ENCODE data around the gene KDM5A. TPM values are rescaled to one million over a fixed set of nuclear protein-coding genes. Genes with fewer than 3 reads are reported as not detected.
A peak's percentile ranks its signal among the peaks of the same experiment; 100 is the strongest.

The KDM5A gene
- total RNA-seq, 1 donor from 2014 or later, result 32.5 TPM

GRCh38 chr12:331287-331686 is 57.8 kb downstream of the KDM5A start:
- TF ChIP-seq CTCF (conservative IDR thresholded peaks at IDR 0.05; ENCODE audit: low read depth, low read length), result no peak
- DNase-seq (ENCODE audit: low read depth), result no peak
- no peak overlapping the region for H3K4me3 ChIP-seq (ENCODE audit: low read depth, low read length)

GRCh38 chr12:325906-326305 is 63.2 kb downstream of the KDM5A start:
- no peak overlapping the region for H3K4me3 ChIP-seq (ENCODE audit: low read depth, low read length)
- no peak for DNase-seq (ENCODE audit: low read depth)
- no peak for TF ChIP-seq CTCF (conservative IDR thresholded peaks at IDR 0.05; ENCODE audit: low read depth, low read length)

DNA sequence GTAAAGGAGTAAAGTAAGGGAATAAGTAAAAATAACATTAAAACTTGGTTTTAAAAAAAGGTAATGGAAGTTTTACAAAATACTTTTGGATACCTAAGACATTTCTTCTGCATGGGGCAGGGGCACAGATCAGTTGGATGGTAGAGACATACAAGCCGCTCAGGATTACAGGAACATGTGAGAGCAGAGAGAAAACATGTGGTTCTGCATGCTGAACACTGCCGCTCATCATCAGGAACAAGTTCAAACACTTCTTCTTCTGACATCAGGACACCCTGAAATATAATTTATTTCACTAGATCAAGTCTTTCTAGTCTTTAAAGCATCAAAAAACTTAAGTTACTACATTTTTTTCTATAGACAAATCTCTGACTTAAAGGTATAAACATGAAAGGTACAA is 65.6 kb downstream of the KDM5A start:
- DNase-seq (ENCODE audit: low read depth), result no peak
- H3K4me3 ChIP-seq (ENCODE audit: low read depth, low read length), result no peak overlapping the region
- TF ChIP-seq CTCF (conservative IDR thresholded peaks at IDR 0.05; ENCODE audit: low read depth, low read length), result no peak

DNA sequence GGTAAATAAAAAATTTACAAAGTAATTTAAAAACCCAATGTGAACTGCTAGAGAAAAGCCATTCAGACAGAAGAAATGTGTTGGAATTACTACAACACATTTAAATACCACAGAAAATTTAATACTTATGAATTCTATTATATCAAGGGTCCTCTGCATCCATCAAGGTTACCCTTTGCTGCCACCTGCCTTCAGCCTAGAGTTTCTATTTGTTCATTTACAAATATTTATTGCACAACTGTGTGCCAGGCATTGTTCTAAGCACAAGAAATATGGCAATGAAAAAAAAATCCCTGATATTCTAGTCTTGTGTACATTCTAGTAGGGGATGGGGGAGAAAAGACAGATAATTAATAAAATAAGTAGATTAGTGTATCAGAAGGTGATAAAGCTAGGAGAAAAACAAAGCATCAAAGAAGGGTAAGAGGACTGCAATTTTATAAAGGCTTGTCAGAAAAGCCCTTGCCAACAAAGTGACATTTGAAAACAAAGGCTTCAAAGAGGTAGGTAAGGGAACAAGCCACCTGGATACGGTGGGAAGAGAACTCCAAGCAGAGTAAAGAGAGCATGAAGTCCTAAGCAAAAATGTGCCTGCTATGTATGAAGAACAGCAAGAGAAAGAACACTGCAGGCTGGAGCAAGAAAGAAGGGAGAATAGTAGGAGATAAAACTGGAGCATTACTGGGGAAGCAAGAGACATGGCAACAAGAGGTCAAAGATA is 67.4 kb downstream of the KDM5A start:
- peak; percentile 52 for TF ChIP-seq CTCF (conservative IDR thresholded peaks at IDR 0.05; ENCODE audit: low read depth, low read length)
- no peak for DNase-seq (ENCODE audit: low read depth)
- H3K4me3 ChIP-seq (ENCODE audit: low read depth, low read length), result no peak overlapping the region

DNA sequence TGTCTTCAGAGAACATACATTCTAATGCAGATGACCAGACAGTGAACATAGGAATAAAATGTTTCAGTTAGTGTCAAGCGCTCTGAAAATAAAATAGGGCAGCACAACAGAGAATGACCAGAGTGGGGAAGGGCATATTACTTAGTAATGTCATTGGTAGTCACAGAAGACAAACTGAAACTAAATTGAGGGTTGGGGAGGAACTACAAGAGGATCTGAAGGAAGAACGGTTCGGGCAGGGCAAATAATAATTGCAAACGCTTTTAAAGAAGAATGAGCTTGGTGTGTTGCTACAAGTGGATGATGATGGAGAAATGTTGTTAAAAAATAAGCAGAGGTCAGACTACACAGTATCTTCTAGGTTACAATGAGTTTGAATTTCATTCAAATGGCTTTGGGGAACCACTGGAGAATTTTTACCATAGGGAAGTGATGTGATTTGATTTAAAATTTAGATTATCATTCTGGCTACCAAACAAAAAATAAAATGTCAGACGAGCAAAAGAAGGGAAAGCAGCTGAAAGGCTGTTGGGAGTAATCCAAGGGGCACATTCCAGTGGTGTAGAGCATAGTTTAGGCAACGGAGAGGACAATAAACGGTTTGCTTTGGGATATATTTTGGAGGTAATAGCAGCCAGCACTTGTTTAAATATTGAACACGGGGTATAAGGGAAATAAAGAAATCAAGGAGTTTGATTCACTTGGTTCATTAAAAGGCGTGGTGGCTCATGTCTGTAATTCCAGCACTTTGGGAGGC is 70.2 kb downstream of the KDM5A start:
- no peak for DNase-seq (ENCODE audit: low read depth)
- no peak for TF ChIP-seq CTCF (conservative IDR thresholded peaks at IDR 0.05; ENCODE audit: low read depth, low read length)
- no peak overlapping the region for H3K4me3 ChIP-seq (ENCODE audit: low read depth, low read length)

DNA sequence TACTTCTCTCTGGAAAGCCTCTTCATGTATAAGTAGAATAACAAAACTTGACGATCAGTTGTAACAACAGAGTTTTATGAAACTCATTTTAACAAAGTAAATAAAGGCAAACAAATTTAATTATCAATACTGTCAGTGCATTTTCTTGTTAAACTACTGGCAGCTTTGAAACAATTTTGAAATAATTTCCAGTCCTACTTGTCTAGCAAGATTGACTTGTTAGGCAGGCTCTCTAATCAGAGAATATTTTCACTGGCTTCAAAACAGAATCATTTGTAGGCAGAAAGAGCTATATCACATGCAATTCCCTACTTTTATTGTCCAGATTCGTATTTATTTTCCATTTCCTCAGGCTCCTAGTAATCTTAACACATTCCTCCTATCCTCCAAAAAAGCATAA is 80.6 kb downstream of the KDM5A start:
- DNase-seq (ENCODE audit: low read depth), result no peak
- TF ChIP-seq CTCF (conservative IDR thresholded peaks at IDR 0.05; ENCODE audit: low read depth, low read length), result no peak
- no peak overlapping the region for H3K4me3 ChIP-seq (ENCODE audit: low read depth, low read length)
